Progenitor cell of endocrine pancreas (in vitro differentiated cells): ENCODE results near the gene DOCK4. TPM values are rescaled to one million over a fixed set of nuclear protein-coding genes. Genes with fewer than 3 reads are reported as not detected.

ENCODE experiments used
- DNase-seq: peaks from one replicate; pipeline ENCODE4 v3.0.0; 2021; ENCODE audit warnings: low spot score; ENCODE audit not compliant: unreplicated experiment
- H3K27ac Mint-ChIP-seq: 2 replicates; pipeline ENCODE4 v1.8.0; 2021; ENCODE audit warnings: mild to moderate bottlenecking, moderate library complexity, mixed read lengths
- H3K27me3 Mint-ChIP-seq: 2 replicates; pipeline ENCODE4 v1.8.0; 2021; ENCODE audit warnings: mixed read lengths
- H3K36me3 Mint-ChIP-seq: 2 replicates; pipeline ENCODE4 v1.8.0; 2022; ENCODE audit warnings: mixed read lengths; ENCODE audit not compliant: insufficient read depth
- H3K4me1 Mint-ChIP-seq: 2 replicates; pipeline ENCODE4 v1.8.0; 2021; ENCODE audit warnings: low read depth, mixed read lengths
- H3K4me3 Mint-ChIP-seq: 2 replicates; pipeline ENCODE4 v1.8.0; 2021; ENCODE audit warnings: low read depth, mild to moderate bottlenecking, moderate library complexity, mixed read lengths
- H3K9me3 Mint-ChIP-seq: 2 replicates; pipeline ENCODE4 v1.8.0; 2021; ENCODE audit warnings: low read depth, mixed read lengths
- CTCF ChIP-seq: fragments of 200-600 bp; sonication (generic); IDR thresholded peaks from one replicate; pipeline ENCODE4 v1.5.0; 2021; ENCODE audit warnings: antibody characterized with exemption, mild to moderate bottlenecking; ENCODE audit not compliant: unreplicated experiment
- total RNA-seq: library from RNA; stranded (reverse); gene quantifications from 2 replicates; pipeline ENCODE4 v1.2.1, GENCODE V29; 2021

The DOCK4 gene
- total RNA-seq, 1 donor from 2014 or later: 28.8 TPM

- no peak overlapping the region for H3K27ac Mint-ChIP-seq
- DNase-seq: no peak
- H3K9me3 Mint-ChIP-seq: no peaks in the 10 kb centered on the region
- H3K4me3 Mint-ChIP-seq: no peak overlapping the region
- no peak for TF ChIP-seq CTCF
- H3K4me1 Mint-ChIP-seq: peaks cover 2% of the 10 kb centered on the region
- no peaks in the 10 kb centered on the region for H3K27me3 Mint-ChIP-seq
- peaks cover 9% of the 10 kb centered on the region for H3K36me3 Mint-ChIP-seq
Measured at GRCh38 chr7:111762799-111763198, 443.4 kb downstream of the DOCK4 start.

- DNase-seq: no peak
- no peaks in the 10 kb centered on the region for H3K9me3 Mint-ChIP-seq
- H3K36me3 Mint-ChIP-seq: peaks cover 10% of the 10 kb centered on the region
- H3K27me3 Mint-ChIP-seq: no peaks in the 10 kb centered on the region
- H3K4me3 Mint-ChIP-seq: no peak overlapping the region
- no peak for TF ChIP-seq CTCF
- no peak overlapping the region for H3K27ac Mint-ChIP-seq
- peaks cover 2% of the 10 kb centered on the region for H3K4me1 Mint-ChIP-seq
Measured at GRCh38 chr7:111762211-111762610, 444.0 kb downstream of the DOCK4 start.

DNA sequence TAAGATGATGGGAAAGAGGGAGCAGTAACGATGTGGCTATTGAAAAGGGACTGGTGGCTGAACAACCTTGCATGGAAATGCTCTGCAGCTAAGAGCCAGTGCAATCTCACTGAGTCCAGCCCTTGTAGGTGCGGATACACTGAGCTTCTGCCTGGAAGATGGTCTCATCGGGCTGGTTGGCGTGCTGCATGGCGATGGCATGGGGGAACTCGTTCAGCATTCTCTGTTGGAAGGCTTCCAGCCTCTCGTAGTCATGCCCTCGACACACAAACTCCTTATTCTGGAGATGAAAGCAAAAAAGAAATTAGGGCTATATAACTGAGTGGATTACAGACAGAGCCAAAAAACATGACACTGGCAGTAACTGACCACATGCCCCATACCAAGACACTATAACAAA is 446.2 kb downstream of the DOCK4 start:
- no peak for TF ChIP-seq CTCF
- DNase-seq: no peak
- Mint-ChIP-seq H3K9me3 (no peaks in the 10 kb centered on the region), H3K27ac (no peak overlapping the region), H3K27me3 (peaks cover 4% of the 10 kb centered on the region), H3K4me3 (no peak overlapping the region), H3K36me3 (peaks cover 11% of the 10 kb centered on the region), H3K4me1 (peaks cover 2% of the 10 kb centered on the region)

GRCh38 chr7:111758332-111758731 is 447.9 kb downstream of the DOCK4 start:
- DNase-seq: no peak
- H3K9me3 Mint-ChIP-seq: no peaks in the 10 kb centered on the region
- H3K27ac Mint-ChIP-seq: no peak overlapping the region
- no peak for TF ChIP-seq CTCF
- peaks cover 4% of the 10 kb centered on the region for H3K27me3 Mint-ChIP-seq
- no peak overlapping the region for H3K4me3 Mint-ChIP-seq
- peaks cover 11% of the 10 kb centered on the region for H3K36me3 Mint-ChIP-seq
- peaks cover 2% of the 10 kb centered on the region for H3K4me1 Mint-ChIP-seq

GRCh38 chr7:111756687-111757178 is 449.5 kb downstream of the DOCK4 start:
- Mint-ChIP-seq H3K4me1 (peaks cover 2% of the 10 kb centered on the region), H3K27me3 (peaks cover 4% of the 10 kb centered on the region), H3K9me3 (no peaks in the 10 kb centered on the region), H3K27ac (no peak overlapping the region), H3K36me3 (peaks cover 14% of the 10 kb centered on the region), H3K4me3 (no peak overlapping the region)
- no peak for DNase-seq
- no peak for TF ChIP-seq CTCF
